Urinary bladder (tissue), 4 donors: Measurements from ENCODE around the gene SNAPC5. TPM values are rescaled to one million over a fixed set of nuclear protein-coding genes. Genes with fewer than 3 reads are reported as not detected.
"Not testable (repeated sequence)": the region's sequence is repeated elsewhere in the genome, so short reads cannot be mapped to it uniquely, and the experiment has no call there.

Experiments used
- DNase-seq: peaks from one replicate; pipeline ENCODE4 v3.0.0-alpha.2; 2015; ENCODE audit errors: extremely low spot score
- H3K27ac ChIP-seq: one replicate; pipeline ENCODE4 v1.5.1; 2013; ENCODE audit warnings: low read depth, mild to moderate bottlenecking, moderate library complexity
- H3K36me3 ChIP-seq: one replicate; pipeline ENCODE4 v1.6.1; 2013; ENCODE audit warnings: mild to moderate bottlenecking, moderate library complexity; ENCODE audit not compliant: insufficient read depth
- H3K4me1 ChIP-seq: one replicate; pipeline ENCODE4 v1.6.1; 2013; ENCODE audit warnings: mild to moderate bottlenecking, moderate library complexity; ENCODE audit not compliant: insufficient read depth
- H3K4me3 ChIP-seq: one replicate; pipeline ENCODE4 v1.5.1; 2013; ENCODE audit warnings: low read depth, low read length
- WGBS: extraction: QIAGEN DNeasy Blood & Tissue Kit; methylation state at CpG from one replicate; pipeline ENCODE4 v1.1.7; 2013; 5-methylcytosine and 5-hydroxymethylcytosine counted together
- polyA plus RNA-seq: library from polyadenylated mRNA; stranded (reverse); fragments of 200-250 nt; gene quantifications from one replicate; pipeline ENCODE4 v1.2.3, GENCODE V29; 2013
- total RNA-seq: library from RNA; depleted of rRNA; stranded (reverse); fragments of >200 nt; gene quantifications from one replicate; pipeline ENCODE4 v1.2.3, GENCODE V29; 2014
- donor health status: healthy with polysubstance abuse.
- donor health status: healthy.

SNAPC5 gene
- total and polyA plus RNA-seq, 2 donors, result 11.1 to 46.2 TPM

DNA sequence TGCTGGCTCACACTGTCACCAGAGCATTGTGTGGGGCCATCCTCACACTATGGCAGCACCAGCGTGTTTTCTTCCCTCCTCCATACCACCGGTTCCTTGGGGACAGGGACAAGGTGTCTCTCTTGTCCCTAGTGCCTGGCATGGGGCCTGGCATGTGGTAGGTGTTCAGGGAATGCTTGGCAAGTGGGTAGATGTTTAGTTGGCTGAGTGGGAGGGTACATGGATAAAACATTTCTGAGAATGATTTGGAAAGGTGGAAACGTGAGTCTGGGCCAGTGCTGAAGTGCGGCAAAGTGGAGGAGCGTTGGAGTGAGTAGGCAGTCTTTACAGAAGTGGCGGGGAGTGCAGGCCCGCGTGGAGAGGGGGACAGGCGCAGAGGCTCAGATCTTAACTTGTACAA is 15.0 kb downstream of the SNAPC5 start:
- WGBS, result 86% methylated on average over 9 of the region's 9 CpGs
- no peak overlapping the region for H3K4me3 ChIP-seq
- H3K36me3 ChIP-seq, result peaks cover 3% of the 10 kb centered on the region
- no peak for DNase-seq
- no peak overlapping the region for H3K27ac ChIP-seq
- H3K4me1 ChIP-seq, result no peaks in the 10 kb centered on the region

GRCh38 chr15:66481107-66481856 is 16.3 kb downstream of the SNAPC5 start:
- no peak overlapping the region for H3K27ac ChIP-seq
- no peak for DNase-seq
- WGBS, result 94% methylated on average over 10 of the region's 10 CpGs

DNA sequence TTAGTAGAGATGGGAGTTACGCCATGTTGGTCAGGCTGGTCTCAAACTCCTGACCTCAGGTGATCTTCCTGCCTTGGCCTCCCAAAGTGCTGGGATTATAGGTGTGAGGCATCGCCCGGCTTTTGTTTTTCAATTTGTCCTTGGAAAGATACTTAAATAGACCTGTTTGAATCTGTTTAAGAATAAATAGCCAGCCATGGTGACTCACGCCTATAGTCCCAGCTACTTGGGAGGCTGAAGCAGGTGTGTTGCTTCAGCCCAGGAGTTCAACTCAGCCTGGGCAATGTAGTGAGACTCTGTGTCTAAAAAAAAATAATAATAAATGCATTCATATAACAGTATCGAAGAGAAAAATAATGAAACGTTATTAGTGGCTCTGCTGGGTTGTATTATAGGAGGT is 17.3 kb downstream of the SNAPC5 start:
- 91% methylated on average over 6 of the region's 6 CpGs for WGBS
- H3K4me1 ChIP-seq, result no peaks in the 10 kb centered on the region
- no peak for DNase-seq
- no peak overlapping the region for H3K4me3 ChIP-seq
- H3K27ac ChIP-seq, result no peak overlapping the region
- peaks cover 3% of the 10 kb centered on the region for H3K36me3 ChIP-seq

More at GRCh38 chr15:66481107-66481856, 16.3 kb downstream of the SNAPC5 start:
- Histone ChIP-seq H3K4me1 (no peaks in the 10 kb centered on the region), H3K36me3 (peaks cover 3% of the 10 kb centered on the region), H3K4me3 (no peak overlapping the region)

DNA sequence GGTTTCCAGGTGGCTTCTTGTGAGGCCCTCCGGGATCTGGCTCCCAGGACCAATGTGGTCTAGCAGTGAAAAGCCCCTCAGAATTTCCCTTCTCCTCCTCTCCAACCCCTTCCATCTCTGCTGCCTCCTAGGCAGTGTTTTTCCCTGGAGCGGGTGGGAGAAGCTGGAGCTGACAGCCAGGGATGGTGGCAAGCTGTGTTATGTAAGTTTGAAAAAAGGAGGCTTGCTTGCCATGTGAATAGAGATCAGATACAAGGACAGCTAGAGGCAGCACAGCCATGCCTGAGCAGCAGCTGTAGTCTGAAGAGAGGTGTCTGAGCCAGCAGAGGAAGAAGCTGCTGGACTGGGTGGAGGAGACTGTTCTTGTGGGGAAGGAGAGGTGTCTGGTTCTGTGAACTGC is 20.6 kb downstream of the SNAPC5 start:
- no peaks in the 10 kb centered on the region for H3K36me3 ChIP-seq
- no peak for DNase-seq
- WGBS, result 88% methylated on average over 2 of the region's 2 CpGs
- H3K4me3 ChIP-seq, result no peak overlapping the region
- H3K27ac ChIP-seq, result no peak overlapping the region
- peaks cover 1% of the 10 kb centered on the region for H3K4me1 ChIP-seq

GRCh38 chr15:66476535-66476934 is 21.0 kb downstream of the SNAPC5 start:
- WGBS, result 85% methylated on average over 4 of the region's 4 CpGs
- no peaks in the 10 kb centered on the region for H3K36me3 ChIP-seq
- no peak overlapping the region for H3K4me3 ChIP-seq
- H3K4me1 ChIP-seq, result peaks cover 1% of the 10 kb centered on the region
- H3K27ac ChIP-seq, result no peak overlapping the region
- DNase-seq, result no peak

- Histone ChIP-seq H3K4me1 (peaks cover 1% of the 10 kb centered on the region), H3K4me3 (no peak overlapping the region), H3K36me3 (no peaks in the 10 kb centered on the region), H3K27ac (no peak overlapping the region)
- DNase-seq, result no peak
- WGBS, result 97% methylated on average over 3 of the region's 3 CpGs
Observed at GRCh38 chr15:66474963-66475362, 22.6 kb downstream of the SNAPC5 start.

DNA sequence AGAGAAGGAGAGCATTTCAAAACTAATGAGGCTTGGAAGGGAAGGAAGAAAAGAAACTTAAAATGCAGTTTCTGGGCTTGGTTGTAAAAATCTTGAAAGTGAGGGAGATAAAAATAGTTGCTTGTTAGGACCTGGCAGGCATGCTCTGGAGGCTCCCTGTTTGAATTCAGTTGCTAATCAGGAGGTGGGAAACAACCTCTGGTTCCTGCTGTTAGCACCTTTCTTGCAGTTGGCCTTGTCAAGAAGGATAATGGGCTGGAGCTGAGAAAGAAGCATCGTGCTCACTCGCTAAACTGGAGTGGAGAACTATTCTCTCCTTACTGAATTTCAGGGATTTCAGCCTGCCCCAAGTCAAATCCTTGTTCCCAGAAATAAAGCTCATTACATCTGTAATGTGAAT is 23.4 kb downstream of the SNAPC5 start:
- Histone ChIP-seq H3K4me3 (no peak overlapping the region), H3K36me3 (peaks cover 2% of the 10 kb centered on the region), H3K4me1 (peaks cover 1% of the 10 kb centered on the region), H3K27ac (no peak overlapping the region)
- WGBS, result 69% methylated on average over 2 of the region's 2 CpGs
- no peak for DNase-seq

- DNase-seq, result no peak
- Histone ChIP-seq H3K4me1 (peaks cover 1% of the 10 kb centered on the region), H3K4me3 (no peak overlapping the region), H3K36me3 (peaks cover 2% of the 10 kb centered on the region), H3K27ac (no peak overlapping the region)
- 56% methylated on average over 8 of the region's 8 CpGs for WGBS
Observed at GRCh38 chr15:66472176-66472999, 25.2 kb downstream of the SNAPC5 start.

DNA sequence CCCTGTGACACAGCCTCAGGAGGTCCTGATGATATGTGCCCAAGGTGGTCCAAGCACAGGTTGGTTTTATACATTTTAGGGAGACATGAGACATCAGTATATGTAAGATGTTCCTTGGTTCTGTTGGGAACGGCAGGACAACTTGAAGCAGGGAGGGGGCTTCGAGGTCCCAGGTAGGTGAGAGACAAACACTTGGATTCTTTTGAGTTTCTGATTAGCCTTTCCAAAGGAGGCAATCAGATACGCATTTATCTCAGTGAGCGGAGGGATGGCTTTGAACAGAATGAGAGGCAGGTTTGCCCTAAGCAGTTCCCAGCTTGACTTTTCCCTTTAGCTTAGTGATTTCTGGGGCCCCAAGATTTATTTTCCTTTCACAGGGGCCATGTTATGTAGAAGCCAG is 26.7 kb downstream of the SNAPC5 start:
- H3K4me1 ChIP-seq, H3K27ac ChIP-seq, DNase-seq, H3K36me3 ChIP-seq, H3K4me3 ChIP-seq: not testable (repeated sequence)
- WGBS, result 76% methylated on average over 4 of the region's 4 CpGs

GRCh38 chr15:66467162-66468040 is 30.2 kb downstream of the SNAPC5 start:
- H3K27ac ChIP-seq, DNase-seq, H3K4me1 ChIP-seq, H3K36me3 ChIP-seq, H3K4me3 ChIP-seq: not testable (repeated sequence)
- 97% methylated on average over 11 of the region's 11 CpGs for WGBS

DNA sequence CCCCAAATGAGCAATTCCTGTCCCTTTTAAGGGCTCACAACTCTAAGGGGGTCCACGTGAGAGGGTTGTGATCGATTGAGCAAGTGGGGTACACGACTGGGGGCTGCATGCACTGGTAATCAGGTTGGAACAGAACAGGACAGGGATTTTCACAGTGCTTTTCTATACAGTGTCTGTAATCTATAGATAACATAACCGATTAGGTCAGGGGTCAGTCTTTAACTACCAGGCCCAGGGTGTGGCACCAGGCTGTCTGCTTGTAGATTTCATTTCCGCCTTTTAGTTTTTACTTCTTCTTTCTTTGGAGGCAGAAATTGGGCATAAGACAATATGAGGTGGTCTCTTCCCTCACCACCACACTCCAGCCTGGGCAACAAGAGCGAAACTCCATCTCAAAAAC is 32.3 kb downstream of the SNAPC5 start:
- not testable (repeated sequence) for H3K27ac ChIP-seq, H3K4me1 ChIP-seq, H3K36me3 ChIP-seq, H3K4me3 ChIP-seq, DNase-seq
- WGBS, result 96% methylated on average over 6 of the region's 6 CpGs

DNA sequence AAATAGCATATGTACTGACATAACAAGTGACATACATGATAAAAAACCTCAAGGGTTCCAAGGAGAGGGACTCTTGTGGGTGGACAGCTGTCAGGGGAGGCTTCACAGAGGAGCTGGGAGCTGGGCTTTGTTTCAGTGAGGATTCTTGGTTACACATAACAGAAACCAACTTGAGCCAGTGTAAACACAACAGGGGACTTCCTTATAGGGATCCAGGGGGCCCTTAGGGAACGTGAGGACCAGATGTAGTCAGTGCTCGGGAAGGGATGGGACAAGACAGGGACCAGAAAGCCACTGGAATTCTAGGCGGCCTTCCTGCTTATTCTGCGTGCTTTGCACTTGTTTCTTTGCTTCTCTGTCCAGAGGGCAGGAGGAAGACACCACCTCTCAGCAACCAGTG is 34.9 kb downstream of the SNAPC5 start:
- DNase-seq, result no peak

DNA sequence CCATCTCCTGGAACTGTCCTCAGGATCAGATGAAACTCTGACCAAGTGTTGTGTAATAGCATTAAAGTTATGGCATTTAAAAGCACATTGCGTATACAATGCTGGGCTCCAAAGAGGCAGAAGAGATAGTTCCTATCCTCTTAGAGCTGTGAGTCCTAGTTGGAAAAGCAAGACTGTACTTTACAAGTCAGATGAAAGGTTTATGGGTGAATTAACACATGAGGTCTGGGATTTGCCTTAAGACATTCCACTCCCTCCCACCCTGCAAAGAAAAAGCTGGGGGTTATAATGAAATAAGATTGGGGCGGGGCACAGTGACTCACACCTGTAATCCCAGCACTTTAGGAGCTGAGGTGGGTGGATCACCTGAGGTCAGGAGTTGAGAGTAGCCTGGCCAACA is 35.6 kb downstream of the SNAPC5 start:
- Histone ChIP-seq H3K36me3 (no peaks in the 10 kb centered on the region), H3K4me1 (no peaks in the 10 kb centered on the region), H3K4me3 (no peak overlapping the region), H3K27ac (no peak overlapping the region)
- DNase-seq, result no peak
- WGBS, result 95% methylated on average over 2 of the region's 2 CpGs

More for the DNA sequence above, 34.9 kb downstream of the SNAPC5 start:
- 51% methylated on average over 4 of the region's 4 CpGs for WGBS
- no peak overlapping the region for H3K4me3 ChIP-seq
- H3K4me1 ChIP-seq, result no peaks in the 10 kb centered on the region
- H3K36me3 ChIP-seq, result no peaks in the 10 kb centered on the region
- H3K27ac ChIP-seq, result no peak overlapping the region
